CD14-positive monocyte (primary cell): ENCODE results near the gene HOXD10. TPM values are rescaled to one million over a fixed set of nuclear protein-coding genes. Genes with fewer than 3 reads are reported as not detected.

Experiments
- DNase-seq, 3 donors: peaks; one replicate each; pipeline ENCODE4 v3.0.0-alpha.2; 2011 to 2022
- H2AFZ ChIP-seq: 2 replicates; pipeline ENCODE4 v1.6.0; 2012; ENCODE audit warnings: mild to moderate bottlenecking, low read depth, low read length, inconsistent platforms; ENCODE audit not compliant: insufficient read depth, poor library complexity, severe bottlenecking
- H3K27ac ChIP-seq, 2 donors: 1 replicate in 1 of 2; 2 replicates in 1 of 2; pipeline ENCODE4 v1.5.1; 2012 to 2013; ENCODE audit warnings: low read length in 2 of 2, control low read depth in 1 of 2, inconsistent platforms in 1 of 2, low read depth in 1 of 2, mild to moderate bottlenecking in 1 of 2
- H3K27me3 ChIP-seq, 2 donors: one replicate each; pipeline versions ENCODE4 v1.6.0 to v1.6.1; 2011 to 2013; ENCODE audit warnings: low read length in 2 of 2; ENCODE audit not compliant: control insufficient read depth in 2 of 2, insufficient read depth in 2 of 2
- H3K36me3 ChIP-seq, 2 donors: replicated peaks in 1 of 2; 1 replicate in 1 of 2; 2 replicates in 1 of 2; pipeline versions ENCODE4 v1.5.1 to v1.6.1; 2012 to 2013; ENCODE audit warnings: low read length in 2 of 2, control low read depth in 1 of 2, inconsistent platforms in 1 of 2, mild to moderate bottlenecking in 1 of 2; ENCODE audit not compliant: insufficient read depth in 2 of 2, control insufficient read depth in 1 of 2
- H3K4me1 ChIP-seq, 2 donors: 1 replicate in 1 of 2; 2 replicates in 1 of 2; pipeline versions ENCODE4 v1.5.1 to v1.6.1; 2012 to 2013; ENCODE audit warnings: low read length in 2 of 2, control low read depth in 1 of 2, inconsistent platforms in 1 of 2, mild to moderate bottlenecking in 1 of 2, moderate library complexity in 1 of 2; ENCODE audit not compliant: insufficient read depth in 2 of 2, control insufficient read depth in 1 of 2
- H3K4me2 ChIP-seq: replicated peaks from 2 replicates; pipeline ENCODE3; 2012; ENCODE audit warnings: low read length, moderate library complexity, mild to moderate bottlenecking; ENCODE audit not compliant: poor library complexity, severe bottlenecking; ENCODE audit errors: extremely low read depth
- H3K4me3 ChIP-seq, 3 experiments: fragments of 200-600 bp in 1 of 3; sonication (generic) in 1 of 3; replicated peaks in 1 of 3; 1 replicate in 2 of 3; 2 replicates in 1 of 3; pipeline ENCODE4 v1.5.1; 2011 to 2013; ENCODE audit warnings: low read length in 3 of 3, mild to moderate bottlenecking in 3 of 3, control low read depth in 2 of 3, low read depth in 2 of 3, inconsistent platforms in 1 of 3, moderate library complexity in 1 of 3
- H3K79me2 ChIP-seq: 2 replicates; pipeline ENCODE4 v1.6.0; 2012; ENCODE audit warnings: mild to moderate bottlenecking, control low read depth, inconsistent platforms, low read length, moderate library complexity; ENCODE audit not compliant: insufficient read depth
- H3K9ac ChIP-seq: 2 replicates; pipeline ENCODE4 v1.6.0; 2017; ENCODE audit warnings: low read length, mild to moderate bottlenecking; ENCODE audit not compliant: insufficient read depth, poor library complexity, severe bottlenecking
- H3K9me3 ChIP-seq, 2 donors: replicated peaks in 1 of 2; 1 replicate in 1 of 2; 2 replicates in 1 of 2; pipeline versions ENCODE4 v1.5.1 to v1.6.1; 2012 to 2013; ENCODE audit warnings: low read length in 2 of 2, control low read depth in 1 of 2; ENCODE audit not compliant: control insufficient read depth in 1 of 2, insufficient read depth in 1 of 2
- H4K20me1 ChIP-seq: 2 replicates; pipeline ENCODE4 v1.6.0; 2012; ENCODE audit warnings: mild to moderate bottlenecking, low read length, control low read depth, moderate library complexity; ENCODE audit not compliant: insufficient read depth
- H3K27ac Mint-ChIP-seq, 7 donors: one replicate each; pipeline ENCODE4 v1.8.0; 2020; ENCODE audit warnings: mild to moderate bottlenecking in 7 of 7, mixed read lengths in 7 of 7, moderate library complexity in 6 of 7, inconsistent platforms in 2 of 7
- H3K27me3 Mint-ChIP-seq, 3 donors: one replicate each; pipeline ENCODE4 v1.8.0; 2021 to 2022; ENCODE audit warnings: low read depth in 3 of 3, mild to moderate bottlenecking in 3 of 3, mixed read lengths in 3 of 3, moderate library complexity in 3 of 3, inconsistent platforms in 1 of 3
- H3K36me3 Mint-ChIP-seq, 2 donors: one replicate each; pipeline ENCODE4 v1.8.0; 2020; ENCODE audit warnings: mixed read lengths in 2 of 2, inconsistent platforms in 1 of 2, mild to moderate bottlenecking in 1 of 2
- H3K4me1 Mint-ChIP-seq: one replicate; pipeline ENCODE4 v1.8.0; 2020; ENCODE audit warnings: mild to moderate bottlenecking, mixed read lengths
- H3K4me3 Mint-ChIP-seq, 2 donors: one replicate each; pipeline ENCODE4 v1.8.0; 2020; ENCODE audit warnings: mild to moderate bottlenecking in 2 of 2, mixed read lengths in 2 of 2, moderate library complexity in 1 of 2
- H3K9me3 Mint-ChIP-seq, 7 donors: one replicate each; pipeline ENCODE4 v1.8.0; 2020 to 2022; ENCODE audit warnings: mixed read lengths in 7 of 7, mild to moderate bottlenecking in 6 of 7, moderate library complexity in 6 of 7, inconsistent platforms in 2 of 7
- CTCF ChIP-seq: fragments of 200-600 bp; IDR thresholded peaks from one replicate; pipeline ENCODE4 v1.8.0; 2022; ENCODE audit warnings: antibody characterized with exemption, mild to moderate bottlenecking
- WGBS: methylation state at CpG from one replicate; pipeline ENCODE4 v1.1.5; 2013; ENCODE audit warnings: missing lambda C conversion rate; ENCODE audit not compliant: insufficient coverage; 5-methylcytosine and 5-hydroxymethylcytosine counted together
- intact Hi-C, 2 donors: fragments of 100-400 bp; cut with micrococcal nuclease; formaldehyde crosslinking; loops; one replicate each; pipeline versions ENCODE4 v1.15.0 to v1.15.1; 2023
- polyA plus RNA-seq, 3 donors: library from polyadenylated mRNA; depleted of rRNA in 1 of 3; unstranded in 2 of 3; stranded (reverse) in 1 of 3; fragments of 300-500 nt in 2 of 3; fragments of >200 nt in 1 of 3; fragmentation: Illumina TruSeq in 2 of 3; gene quantifications; 1 replicate in 2 of 3; 2 replicates in 1 of 3; pipeline ENCODE4 v1.2.3, GENCODE V29; 2012 to 2021

Gene HOXD10
- polyA plus RNA-seq, 3 donors, result not detected

- Histone ChIP-seq H3K4me2 (no peak within 1 kb of the TSS), H3K79me2 (no peaks in the 10 kb centered on the region), H3K27me3 (peaks cover 92 to 96% of the 10 kb centered on the region in 2 donors), H3K27ac (no peak within 1 kb of the TSS), H4K20me1 (no peaks in the 10 kb centered on the region), H2AFZ (peak within 1 kb of the TSS; percentile 8), H3K36me3 (no peaks in the 10 kb centered on the region), H3K9me3 (peaks cover 8 to 89% of the 10 kb centered on the region in 2 donors), H3K4me3 (no peak within 1 kb of the TSS), H3K9ac (no peak within 1 kb of the TSS), H3K4me1 (peaks cover 8 to 30% of the 10 kb centered on the region in 2 donors)
- Mint-ChIP-seq H3K27me3 (peaks cover 95 to 97% (median 95%) of the 10 kb centered on the region in 3 donors), H3K4me3 (peak within 1 kb of the TSS in 1 of 2 donors; percentile 85), H3K27ac (no peak within 1 kb of the TSS), H3K9me3 (peaks cover 10 to 62% (median 38%) of the 10 kb centered on the region in 7 donors), H3K4me1 (peaks cover 37% of the 10 kb centered on the region), H3K36me3 (peaks cover 8 to 22% of the 10 kb centered on the region in 2 donors)
- intact Hi-C loops, result loop anchor here in 1 of 2 donors (5.0 kb wide), 1 partner anchor 38 kb away; the partner anchor contains the start of gene HOXD9
- no peak for DNase-seq
- 18% methylated on average over 11 of the region's 27 CpGs for WGBS
- no peak for TF ChIP-seq CTCF
Measured at GRCh38 chr2:176083796-176084261, 32.7 kb upstream of the HOXD10 start, which contains the start of gene EVX2. TSS of gene EVX2 (minus strand) at chr2:176083962. CDS start at chr2:176083776, 186 bp downstream.

GRCh38 chr2:176084611-176085119 lies 31.9 kb upstream of the HOXD10 start:
- WGBS, result 3% methylated on average over 23 of the region's 26 CpGs
- peaks cover 8 to 55% (median 34%) of the 10 kb centered on the region in 7 donors for H3K9me3 Mint-ChIP-seq
- H3K27me3 Mint-ChIP-seq, result peaks cover 95 to 97% (median 95%) of the 10 kb centered on the region in 3 donors
- no peaks in the 10 kb centered on the region for H4K20me1 ChIP-seq
- no peak overlapping the region for H3K4me2 ChIP-seq
- H3K4me3 Mint-ChIP-seq, result peak overlapping the region in 1 of 2 donors; percentile 80
- H3K4me3 ChIP-seq, result no peak overlapping the region
- H3K27ac Mint-ChIP-seq, result no peak overlapping the region
- intact Hi-C loops, result loop anchor here in 1 of 2 donors (5.0 kb wide), 1 partner anchor 38 kb away; the partner anchor contains the start of gene HOXD9
- peaks cover 8 to 88% of the 10 kb centered on the region in 2 donors for H3K9me3 ChIP-seq
- H3K36me3 ChIP-seq, result no peaks in the 10 kb centered on the region
- H3K79me2 ChIP-seq, result no peaks in the 10 kb centered on the region
- no peak overlapping the region for H3K9ac ChIP-seq
- no peak overlapping the region for H2AFZ ChIP-seq
- H3K4me1 Mint-ChIP-seq, result peaks cover 30% of the 10 kb centered on the region
- peaks cover 8 to 24% of the 10 kb centered on the region in 2 donors for H3K4me1 ChIP-seq
- peaks cover 8 to 19% of the 10 kb centered on the region in 2 donors for H3K36me3 Mint-ChIP-seq
- no peak for TF ChIP-seq CTCF
- H3K27me3 ChIP-seq, result peaks cover 92 to 96% of the 10 kb centered on the region in 2 donors
- no peak overlapping the region for H3K27ac ChIP-seq
- DNase-seq, result no peak
